Activated T-helper 17 cell treated with anti-CD3 and anti-CD28 coated beads, Interleukin-2, amount 50 U/mL, for 72 hours (primary cell): ENCODE data around the gene PASD1. TPM values are rescaled to one million over a fixed set of nuclear protein-coding genes. Genes with fewer than 3 reads are reported as not detected.

Source experiments
- ATAC-seq: fragments of 150-1000 bp; cut with Tn5 transposase; replicated peaks from 2 replicates; pipeline ENCODE4 v1.10.0; 2021; ENCODE audit warnings: mild to moderate bottlenecking, moderate library complexity
- H3K27ac Mint-ChIP-seq: one replicate; pipeline ENCODE4 v1.8.0; 2022; ENCODE audit warnings: mixed read lengths
- H3K27me3 Mint-ChIP-seq: one replicate; pipeline ENCODE4 v1.8.0; 2022; ENCODE audit warnings: mixed read lengths
- H3K36me3 Mint-ChIP-seq: one replicate; pipeline ENCODE4 v1.8.0; 2022; ENCODE audit warnings: low read depth, mild to moderate bottlenecking, mixed read lengths
- H3K4me1 Mint-ChIP-seq: one replicate; pipeline ENCODE4 v1.8.0; 2022; ENCODE audit warnings: mixed read lengths
- H3K4me3 Mint-ChIP-seq: one replicate; pipeline ENCODE4 v1.8.0; 2022; ENCODE audit warnings: mild to moderate bottlenecking, mixed read lengths
- H3K9me3 Mint-ChIP-seq: one replicate; pipeline ENCODE4 v1.8.0; 2022; ENCODE audit warnings: mixed read lengths
- total RNA-seq, 2 donors: library from RNA; stranded (reverse); gene quantifications; one replicate each; pipeline ENCODE4 v1.2.3, GENCODE V29; 2022

The PASD1 gene
- total RNA-seq, 2 donors from 2014 or later: not detected

DNA sequence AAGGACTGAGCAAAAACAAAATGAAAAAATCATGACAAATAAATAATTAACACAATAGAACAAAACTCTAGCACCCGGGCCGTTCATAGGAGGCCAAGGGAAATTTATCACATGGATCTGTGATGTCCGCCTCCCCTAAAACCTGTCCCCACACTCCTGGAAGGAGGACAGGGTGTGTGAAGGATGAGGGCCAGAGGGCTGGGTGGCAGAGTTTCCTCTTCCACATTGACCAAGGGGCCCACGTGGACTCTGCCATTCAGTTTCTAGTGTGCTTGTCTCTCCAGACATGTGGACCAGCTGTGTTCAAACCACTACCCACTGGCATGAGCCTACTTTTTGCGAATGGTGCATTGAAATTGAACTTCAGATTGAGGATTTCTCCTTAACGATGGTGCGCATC lies 138.1 kb downstream of the PASD1 start:
- Mint-ChIP-seq H3K4me3 (no peak overlapping the region), H3K4me1 (no peaks in the 10 kb centered on the region), H3K27ac (no peak overlapping the region), H3K36me3 (no peaks in the 10 kb centered on the region), H3K9me3 (no peaks in the 10 kb centered on the region), H3K27me3 (peaks cover 3% of the 10 kb centered on the region)
- no peak for ATAC-seq

DNA sequence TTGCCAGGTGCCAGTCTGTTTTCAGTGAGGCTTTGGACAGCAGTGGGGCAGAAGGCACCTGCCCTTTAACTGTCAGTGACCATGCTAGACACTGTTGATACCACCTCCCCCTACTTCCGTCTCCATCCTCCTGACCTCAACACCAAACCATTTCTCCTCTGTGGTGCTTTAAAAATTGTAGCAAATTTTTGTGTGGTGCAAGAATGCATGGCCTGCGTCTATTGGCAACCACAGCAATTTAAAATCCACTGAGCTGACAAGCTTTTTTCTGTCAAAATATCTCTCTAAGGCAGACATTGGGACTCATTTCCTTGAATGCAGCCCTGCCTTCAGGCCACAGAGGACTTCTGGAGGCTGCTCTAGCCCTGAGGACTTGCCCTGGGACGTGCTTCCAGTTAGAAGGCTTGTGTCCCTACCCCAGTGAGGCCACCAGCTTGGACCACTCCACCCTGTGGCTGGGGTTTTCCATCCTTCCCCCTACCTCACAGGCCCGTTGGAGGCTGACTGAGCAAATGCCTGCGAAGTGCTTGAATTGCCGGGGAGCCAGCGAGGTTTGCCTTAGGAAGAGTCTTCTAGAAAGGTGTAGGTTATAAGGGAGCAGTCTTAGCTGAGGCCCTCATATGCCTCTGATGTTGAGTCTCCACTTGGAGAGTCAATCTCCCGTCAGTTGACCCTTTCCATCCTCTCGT lies 138.7 kb downstream of the PASD1 start:
- Mint-ChIP-seq H3K4me1 (no peaks in the 10 kb centered on the region), H3K36me3 (no peaks in the 10 kb centered on the region), H3K4me3 (no peak overlapping the region), H3K9me3 (no peaks in the 10 kb centered on the region), H3K27ac (no peak overlapping the region), H3K27me3 (peaks cover 3% of the 10 kb centered on the region)
- ATAC-seq: no peak

DNA sequence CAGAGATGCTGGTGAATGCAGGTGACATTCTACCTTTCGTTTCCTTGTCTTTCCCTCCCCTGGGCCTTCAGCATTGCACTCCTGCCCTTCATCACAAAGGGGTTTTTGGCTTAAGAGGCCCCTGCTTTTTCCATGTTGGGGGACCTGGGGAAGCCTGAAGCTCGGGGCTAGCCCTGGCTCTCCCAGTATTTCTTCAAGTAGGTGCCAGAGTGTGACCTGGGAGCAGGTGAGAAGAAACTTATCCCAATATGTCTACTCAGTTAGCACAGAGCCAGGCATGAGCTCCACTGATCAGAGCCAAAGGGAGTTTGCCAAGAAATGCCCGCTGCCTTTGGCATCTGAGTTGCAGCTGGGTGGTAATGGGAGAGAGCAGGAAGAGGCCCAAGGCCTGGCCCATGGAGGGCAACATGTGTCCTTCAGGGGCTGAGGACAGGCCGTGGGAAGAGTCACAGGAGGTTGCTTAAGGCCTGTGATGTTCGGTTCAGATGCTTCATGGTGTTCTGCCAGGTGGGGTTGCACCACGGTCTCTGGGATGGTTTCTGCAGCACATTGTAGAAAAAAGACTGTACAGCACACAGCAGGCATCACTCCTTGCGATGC lies 139.4 kb downstream of the PASD1 start:
- Mint-ChIP-seq H3K36me3 (no peaks in the 10 kb centered on the region), H3K4me3 (no peak overlapping the region), H3K4me1 (no peaks in the 10 kb centered on the region), H3K27me3 (no peaks in the 10 kb centered on the region), H3K9me3 (no peaks in the 10 kb centered on the region), H3K27ac (no peak overlapping the region)
- no peak for ATAC-seq

DNA sequence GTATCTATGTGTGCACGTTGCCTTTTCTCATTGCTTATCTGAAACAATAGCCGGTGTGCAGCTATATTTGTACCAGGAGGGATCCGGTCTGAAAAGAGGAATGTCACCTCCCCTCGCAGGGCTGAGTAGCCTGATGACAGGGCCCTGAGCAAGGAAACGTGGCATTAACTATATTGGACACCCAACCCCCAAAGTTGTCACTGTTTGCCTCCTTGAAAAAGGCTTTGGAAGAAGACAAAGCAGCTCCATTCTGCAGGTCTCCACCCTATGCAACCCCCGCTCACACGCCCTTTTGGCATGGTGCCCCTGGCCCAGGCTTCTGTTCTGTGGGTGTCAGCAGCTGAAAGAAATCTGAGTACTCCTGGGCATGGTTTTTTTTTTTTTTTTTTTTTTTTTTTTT lies 140.0 kb downstream of the PASD1 start:
- Mint-ChIP-seq H3K4me1 (no peaks in the 10 kb centered on the region), H3K36me3 (no peaks in the 10 kb centered on the region)

DNA sequence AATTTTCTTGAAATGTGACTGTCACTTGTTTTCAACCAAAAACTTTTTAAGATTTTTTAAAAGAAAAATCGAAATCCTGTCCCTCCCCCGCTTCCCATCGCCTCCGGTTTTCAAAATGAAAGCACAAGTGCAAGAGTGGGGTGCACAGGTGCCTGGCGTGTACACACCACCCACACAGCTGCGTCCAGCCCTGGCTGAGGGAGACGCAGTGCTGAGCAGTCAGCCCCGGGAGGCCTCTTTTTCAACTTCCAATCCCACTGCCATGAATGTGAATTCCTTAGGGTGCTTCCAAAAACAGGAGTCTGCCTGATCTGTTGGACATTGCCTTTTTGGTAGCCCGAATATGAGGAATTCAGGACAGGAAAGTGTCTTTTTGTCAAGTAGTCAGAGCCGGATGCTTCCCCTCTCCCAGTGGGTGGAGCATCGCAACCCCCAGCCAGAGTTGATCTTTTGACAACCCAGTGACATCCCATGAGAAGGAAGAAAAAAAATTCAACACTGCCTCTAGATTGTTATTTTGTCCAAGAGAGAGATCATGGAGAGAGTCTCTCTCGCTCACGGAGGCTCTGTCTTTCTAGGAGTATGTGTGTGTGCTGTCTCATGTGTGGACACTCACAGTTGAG lies 140.7 kb downstream of the PASD1 start:
- no peaks in the 10 kb centered on the region for H3K4me1 Mint-ChIP-seq

More for the DNA sequence above, 140.0 kb downstream of the PASD1 start:
- Mint-ChIP-seq H3K27ac (no peak overlapping the region), H3K27me3 (no peaks in the 10 kb centered on the region), H3K4me3 (no peak overlapping the region), H3K9me3 (no peaks in the 10 kb centered on the region)
- no peak for ATAC-seq

DNA sequence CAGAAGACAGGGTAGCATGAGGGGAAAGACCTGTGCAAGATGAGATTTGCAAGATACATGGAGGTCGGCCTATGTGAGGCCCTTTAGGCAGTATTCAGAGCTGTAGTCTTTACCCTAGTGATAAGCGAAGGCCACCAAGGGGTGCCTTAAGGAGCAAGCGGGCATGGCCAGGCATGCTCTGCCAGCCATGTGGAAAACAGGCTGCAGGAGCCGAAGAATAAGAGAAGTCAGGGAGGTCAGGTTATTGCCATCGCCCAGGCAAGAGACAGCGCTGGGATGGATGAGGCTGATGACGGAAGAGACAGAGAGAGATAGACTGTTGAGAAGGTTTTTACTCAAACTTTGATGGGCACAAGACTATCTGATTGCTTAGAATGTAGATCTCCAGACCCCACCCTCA lies 145.3 kb downstream of the PASD1 start:
- Mint-ChIP-seq H3K9me3 (no peaks in the 10 kb centered on the region), H3K27me3 (no peaks in the 10 kb centered on the region), H3K4me3 (no peak overlapping the region), H3K4me1 (no peaks in the 10 kb centered on the region), H3K27ac (no peak overlapping the region), H3K36me3 (no peaks in the 10 kb centered on the region)
- ATAC-seq: no peak

More for the DNA sequence above, 140.7 kb downstream of the PASD1 start:
- Mint-ChIP-seq H3K36me3 (no peaks in the 10 kb centered on the region), H3K4me3 (no peak overlapping the region), H3K27ac (no peak overlapping the region), H3K27me3 (no peaks in the 10 kb centered on the region), H3K9me3 (no peaks in the 10 kb centered on the region)
- ATAC-seq: no peak

DNA sequence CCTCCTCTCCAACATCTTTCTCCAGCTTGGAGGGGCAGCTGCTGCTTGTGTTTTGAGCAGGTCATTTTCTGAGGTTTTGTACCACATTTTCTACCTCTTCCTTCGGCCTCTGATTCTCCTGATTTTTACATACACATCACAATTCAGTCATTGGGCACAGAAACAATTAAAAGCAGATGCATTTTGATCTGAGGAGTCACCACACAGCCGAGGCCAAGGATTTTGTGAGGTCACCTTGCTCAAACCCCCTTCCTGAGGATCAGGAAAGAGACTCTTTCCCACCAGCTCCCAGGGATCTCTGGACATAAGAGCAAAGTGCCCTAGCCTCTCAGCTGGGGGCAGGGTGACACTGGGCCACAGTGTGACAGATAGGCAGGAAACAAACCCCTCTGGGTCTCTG lies 147.0 kb downstream of the PASD1 start:
- no peaks in the 10 kb centered on the region for H3K9me3 Mint-ChIP-seq

DNA sequence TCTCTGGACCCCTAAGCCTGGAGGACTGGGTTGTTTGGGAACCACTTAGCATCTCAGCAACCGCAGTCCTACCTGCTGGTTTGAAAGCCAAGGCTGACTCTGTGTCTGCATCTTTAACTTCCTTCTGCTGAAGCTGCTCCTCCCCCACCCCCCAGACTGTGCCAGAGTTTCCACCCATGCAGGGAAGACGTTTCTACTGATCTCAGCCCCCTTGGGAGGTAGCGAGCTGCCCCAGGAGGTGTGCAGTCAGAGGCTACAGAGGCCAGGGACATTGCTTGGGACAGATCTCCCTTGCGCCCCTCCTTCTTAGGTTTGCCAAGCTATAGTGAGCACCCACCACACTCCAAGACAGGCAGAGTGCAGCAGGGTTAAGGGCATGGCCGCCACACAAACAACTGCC lies 147.7 kb downstream of the PASD1 start:
- Mint-ChIP-seq H3K36me3 (no peaks in the 10 kb centered on the region), H3K27ac (no peak overlapping the region), H3K4me3 (no peak overlapping the region), H3K27me3 (no peaks in the 10 kb centered on the region), H3K4me1 (no peaks in the 10 kb centered on the region), H3K9me3 (no peaks in the 10 kb centered on the region)
- no peak for ATAC-seq

More for the DNA sequence above, 147.0 kb downstream of the PASD1 start:
- no peaks in the 10 kb centered on the region for H3K36me3 Mint-ChIP-seq
- H3K27ac Mint-ChIP-seq: no peak overlapping the region
- no peak for ATAC-seq
- H3K4me1 Mint-ChIP-seq: no peaks in the 10 kb centered on the region
- no peaks in the 10 kb centered on the region for H3K27me3 Mint-ChIP-seq
- H3K4me3 Mint-ChIP-seq: no peak overlapping the region

DNA sequence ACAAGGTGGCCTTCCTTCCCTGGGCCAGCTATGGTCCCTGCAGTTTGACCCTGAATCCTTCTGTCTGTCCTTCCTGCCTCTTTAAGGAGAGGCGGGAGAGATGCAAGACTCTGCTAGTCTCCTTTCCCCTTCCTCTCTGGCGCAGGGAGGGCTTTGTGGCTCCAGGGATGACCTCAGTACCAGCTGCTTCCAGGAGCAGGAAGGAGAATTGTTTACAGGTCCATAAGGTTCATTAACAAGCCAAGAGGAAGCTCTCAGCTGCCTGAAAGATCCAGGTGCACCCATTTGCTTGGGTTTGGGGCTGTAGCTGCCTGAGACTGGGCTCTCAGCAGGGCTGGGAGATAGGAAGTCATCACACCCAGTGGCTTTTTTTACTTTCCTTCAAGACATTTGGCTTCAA lies 148.3 kb downstream of the PASD1 start:
- Mint-ChIP-seq H3K9me3 (no peaks in the 10 kb centered on the region), H3K4me3 (no peak overlapping the region), H3K27me3 (peaks cover 5% of the 10 kb centered on the region), H3K27ac (no peak overlapping the region), H3K4me1 (no peaks in the 10 kb centered on the region), H3K36me3 (no peaks in the 10 kb centered on the region)
- ATAC-seq: no peak

DNA sequence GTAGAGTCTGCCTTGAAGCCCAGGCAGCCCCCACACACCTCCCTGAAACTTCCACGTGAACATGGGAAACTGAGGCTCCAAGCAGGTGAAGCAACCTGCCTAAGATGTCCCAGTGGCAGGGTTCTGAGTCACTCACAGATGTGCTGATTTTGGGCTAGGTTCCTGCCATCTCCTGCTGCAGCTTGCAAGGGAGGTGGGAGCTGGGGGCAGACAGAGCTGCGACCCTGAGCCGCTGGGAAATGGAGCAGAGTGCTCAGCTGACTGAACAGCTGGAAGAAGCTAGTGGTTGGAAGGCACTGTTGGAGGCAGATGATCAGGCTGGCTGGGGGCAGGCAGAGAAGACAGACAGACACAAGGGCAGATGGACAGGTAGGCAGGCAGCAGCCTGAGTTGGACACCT lies 148.8 kb downstream of the PASD1 start:
- Mint-ChIP-seq H3K4me3 (no peak overlapping the region), H3K9me3 (no peaks in the 10 kb centered on the region), H3K36me3 (no peaks in the 10 kb centered on the region), H3K4me1 (no peaks in the 10 kb centered on the region), H3K27me3 (peaks cover 6% of the 10 kb centered on the region), H3K27ac (no peak overlapping the region)
- no peak for ATAC-seq

DNA sequence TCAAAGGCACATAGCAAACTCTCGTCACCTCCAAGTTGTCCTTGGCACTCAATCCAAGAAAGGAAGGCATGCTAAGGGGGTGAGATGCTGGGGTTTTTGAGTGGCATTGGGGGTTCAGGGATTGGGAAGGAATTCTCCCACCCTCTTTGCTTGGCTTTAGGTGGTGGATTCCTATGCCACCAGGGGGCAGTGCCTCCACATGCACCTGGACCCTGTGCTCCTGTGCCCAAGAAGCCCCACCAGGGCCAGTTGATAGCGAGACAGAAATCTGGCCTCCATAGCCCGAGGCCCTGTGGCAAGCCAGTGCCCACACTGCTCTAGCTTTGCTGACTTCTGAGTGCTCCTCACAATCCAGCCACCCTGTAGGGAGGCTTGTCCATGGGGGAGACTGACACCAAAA lies 150.4 kb downstream of the PASD1 start:
- no peak for ATAC-seq
- Mint-ChIP-seq H3K4me3 (no peak overlapping the region), H3K36me3 (no peaks in the 10 kb centered on the region), H3K27ac (no peak overlapping the region), H3K27me3 (peaks cover 6% of the 10 kb centered on the region), H3K4me1 (no peaks in the 10 kb centered on the region), H3K9me3 (no peaks in the 10 kb centered on the region)

DNA sequence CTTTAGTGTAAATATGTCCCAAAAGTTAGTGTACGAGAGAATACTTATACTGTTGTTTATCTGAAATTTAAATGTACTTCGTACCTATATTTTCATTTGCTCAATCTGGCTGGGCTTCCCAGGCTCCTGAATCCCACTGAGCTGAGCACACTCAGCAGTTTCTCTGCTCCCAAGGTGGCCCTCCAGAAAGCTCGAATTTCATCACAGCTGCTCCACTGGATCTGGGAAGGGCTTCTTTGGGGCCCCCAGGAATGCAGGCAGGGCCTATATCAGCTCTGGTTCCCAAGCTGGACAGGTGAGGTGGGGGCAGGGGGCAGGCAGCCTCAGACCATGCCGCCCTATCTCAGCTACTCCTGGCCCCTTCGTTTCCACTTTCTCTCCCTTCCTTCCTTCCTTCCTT lies 150.9 kb downstream of the PASD1 start:
- Mint-ChIP-seq H3K4me1 (no peaks in the 10 kb centered on the region), H3K27me3 (peaks cover 6% of the 10 kb centered on the region), H3K27ac (no peak overlapping the region), H3K36me3 (no peaks in the 10 kb centered on the region), H3K9me3 (no peaks in the 10 kb centered on the region), H3K4me3 (no peak overlapping the region)
- ATAC-seq: no peak

DNA sequence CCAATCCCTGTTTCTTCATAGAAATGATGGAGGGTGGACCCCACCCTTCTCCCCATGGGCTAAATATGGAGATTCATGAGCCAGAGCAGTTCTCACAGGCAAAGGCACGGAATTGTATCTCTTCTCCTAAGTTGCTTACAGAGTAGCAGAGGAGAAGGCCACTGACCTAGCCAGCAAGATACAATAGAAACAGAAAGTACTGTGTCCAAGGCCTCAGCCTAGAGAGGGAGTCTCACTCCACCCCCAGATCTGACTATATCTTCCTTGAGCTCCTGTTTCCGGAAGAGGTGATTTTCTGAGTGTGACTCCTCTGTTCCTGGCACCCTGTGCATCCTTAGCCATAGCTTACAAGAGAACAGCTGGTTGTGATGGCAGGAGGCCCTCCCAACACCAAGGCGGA lies 152.3 kb downstream of the PASD1 start, which contains the start of gene FATE1:
FATE1 (plus strand) TSS at position 284 of the 400 bp plus-strand sequence; CDS start at position 369, 85 bp downstream.
- no peak for ATAC-seq
- Mint-ChIP-seq H3K9me3 (no peaks in the 10 kb centered on the region), H3K4me3 (no peak within 1 kb of the TSS), H3K27ac (no peak within 1 kb of the TSS), H3K27me3 (peaks cover 6% of the 10 kb centered on the region), H3K4me1 (no peaks in the 10 kb centered on the region), H3K36me3 (no peaks in the 10 kb centered on the region)

DNA sequence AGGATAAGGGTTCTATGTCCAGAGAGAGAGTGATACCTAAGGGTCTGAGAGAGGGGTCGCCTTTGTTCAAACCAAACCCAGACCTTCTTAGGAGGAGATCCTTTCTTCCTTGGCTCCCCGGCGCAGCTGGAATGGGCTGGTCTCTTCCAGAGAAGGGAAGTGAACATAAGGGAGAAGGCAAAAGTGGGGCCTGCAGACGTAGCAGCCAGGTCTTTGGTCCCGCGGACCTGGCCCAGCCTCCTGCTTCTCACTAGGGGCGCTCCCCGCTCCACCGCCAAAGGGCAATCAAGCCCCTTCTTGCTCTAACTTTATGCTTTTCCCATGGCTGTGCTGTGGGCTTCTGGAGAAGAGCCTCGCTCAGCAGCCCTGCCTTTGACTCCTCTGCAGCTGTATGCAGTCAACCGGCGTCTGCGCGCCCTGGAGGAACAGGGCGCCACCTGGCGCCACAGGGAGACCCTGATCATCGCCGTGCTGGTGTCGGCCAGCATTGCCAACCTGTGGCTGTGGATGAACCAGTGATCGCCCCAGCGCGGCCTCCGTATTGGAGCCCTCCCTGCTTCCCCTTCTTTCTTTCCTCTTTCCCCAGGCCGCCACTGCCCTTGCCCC lies 158.9 kb downstream of the PASD1 start:
- no peaks in the 10 kb centered on the region for H3K36me3 Mint-ChIP-seq
- H3K4me3 Mint-ChIP-seq: no peak overlapping the region
- H3K27ac Mint-ChIP-seq: no peak overlapping the region
- no peak for ATAC-seq
- no peaks in the 10 kb centered on the region for H3K27me3 Mint-ChIP-seq
- H3K9me3 Mint-ChIP-seq: no peaks in the 10 kb centered on the region
- no peaks in the 10 kb centered on the region for H3K4me1 Mint-ChIP-seq
